ENCODE measurements around the gene CHPF2. TPM values are rescaled to one million over a fixed set of nuclear protein-coding genes. Genes with fewer than 3 reads are reported as not detected.

Gene CHPF2
- total RNA-seq, 6 experiments from 2014 or later = 125 to 171 (median 138) TPM

- no peak for TF ChIP-seq CTCF (IDR thresholded peaks at IDR 0.05)
- no peaks in the 10 kb centered on the region for H3K4me1 Mint-ChIP-seq (ENCODE audit: low read depth)
- no peaks in the 10 kb centered on the region for H3K9me3 Mint-ChIP-seq
- no peak overlapping the region for H3K27ac Mint-ChIP-seq
- H3K4me3 Mint-ChIP-seq = no peak overlapping the region
- H3K36me3 Mint-ChIP-seq (ENCODE audit: low read depth) = no peaks in the 10 kb centered on the region
- H3K27me3 Mint-ChIP-seq (ENCODE audit: insufficient read depth) = peaks cover 30% of the 10 kb centered on the region
- no peak for DNase-seq
Observed at GRCh38 chr7:151275813-151276577, 43.7 kb downstream of the CHPF2 start.

GRCh38 chr7:151276666-151277590 is 44.6 kb downstream of the CHPF2 start:
- no peak overlapping the region for H3K27ac Mint-ChIP-seq
- peak overlapping the region; percentile 73 for H3K4me3 Mint-ChIP-seq
- H3K9me3 Mint-ChIP-seq = no peaks in the 10 kb centered on the region; the same call in 1 of the 2 replicates
- H3K36me3 Mint-ChIP-seq (ENCODE audit: low read depth) = no peaks in the 10 kb centered on the region
- H3K4me1 Mint-ChIP-seq (ENCODE audit: low read depth) = no peaks in the 10 kb centered on the region
- no peak for DNase-seq
- no peak for TF ChIP-seq CTCF (IDR thresholded peaks at IDR 0.05)
- peaks cover 38% of the 10 kb centered on the region for H3K27me3 Mint-ChIP-seq (ENCODE audit: insufficient read depth)

DNA sequence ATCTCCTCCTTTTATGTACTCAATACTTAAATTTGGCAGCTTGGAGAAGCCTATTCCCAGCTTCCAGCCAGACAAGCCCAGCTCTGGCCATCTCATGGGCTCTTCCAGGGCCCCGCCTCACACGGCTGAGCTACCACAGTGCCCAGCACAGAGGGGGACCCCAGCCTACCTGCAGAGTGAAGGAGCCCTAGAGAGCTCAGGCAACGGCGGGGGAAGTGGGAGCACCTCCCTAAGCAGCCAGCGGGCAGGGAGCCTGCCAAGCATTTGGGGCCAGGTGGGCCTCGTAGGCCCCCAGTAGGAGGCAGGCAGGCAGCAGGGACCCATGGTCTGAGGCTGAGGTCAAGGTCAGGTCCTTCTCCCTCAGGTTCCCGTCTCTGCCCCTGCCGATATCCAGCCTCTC is 45.3 kb downstream of the CHPF2 start:
- no peak overlapping the region for H3K27ac Mint-ChIP-seq

DNA sequence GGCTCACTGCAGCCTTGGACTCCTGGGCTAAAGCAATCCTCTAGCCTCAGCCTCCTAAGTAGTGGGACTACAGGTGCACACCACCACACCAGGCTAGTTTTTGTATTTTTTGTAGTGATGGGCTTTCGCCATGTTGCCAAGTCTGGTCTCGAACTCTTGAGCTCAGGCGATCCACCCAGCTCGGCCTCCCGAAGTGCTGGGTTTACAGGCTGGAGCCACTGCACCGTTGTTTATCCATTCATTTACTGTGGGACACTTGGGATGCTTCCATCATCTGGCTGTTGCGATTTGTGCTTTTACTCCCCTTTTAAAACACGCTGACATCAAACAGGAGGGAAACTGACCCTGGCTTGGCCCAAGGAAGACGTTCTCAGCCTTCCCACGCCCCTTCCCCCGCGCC is 46.7 kb downstream of the CHPF2 start:
- H3K36me3 Mint-ChIP-seq (ENCODE audit: low read depth) = no peaks in the 10 kb centered on the region
- H3K27me3 Mint-ChIP-seq (ENCODE audit: insufficient read depth) = peaks cover 41% of the 10 kb centered on the region
- no peak for TF ChIP-seq CTCF (IDR thresholded peaks at IDR 0.05)
- no peaks in the 10 kb centered on the region for H3K4me1 Mint-ChIP-seq (ENCODE audit: low read depth)
- no peak for DNase-seq
- H3K4me3 Mint-ChIP-seq = no peak overlapping the region
- no peak overlapping the region for H3K27ac Mint-ChIP-seq
- H3K9me3 Mint-ChIP-seq = peaks cover 8% of the 10 kb centered on the region

More for the DNA sequence above, 45.3 kb downstream of the CHPF2 start:
- H3K36me3 Mint-ChIP-seq (ENCODE audit: low read depth) = no peaks in the 10 kb centered on the region
- H3K9me3 Mint-ChIP-seq = peaks cover under 1% of the 10 kb centered on the region; the same call in 1 of the 2 replicates
- H3K4me1 Mint-ChIP-seq (ENCODE audit: low read depth) = no peaks in the 10 kb centered on the region
- H3K27me3 Mint-ChIP-seq (ENCODE audit: insufficient read depth) = peaks cover 39% of the 10 kb centered on the region
- no peak for DNase-seq
- peak overlapping the region; percentile 73; the same call in 1 of the 2 replicates for H3K4me3 Mint-ChIP-seq
- no peak for TF ChIP-seq CTCF (IDR thresholded peaks at IDR 0.05)

GRCh38 chr7:151279868-151280267 is 47.6 kb downstream of the CHPF2 start:
- no peak overlapping the region for H3K27ac Mint-ChIP-seq

More at GRCh38 chr7:151279868-151280267, 47.6 kb downstream of the CHPF2 start:
- peaks cover 39% of the 10 kb centered on the region for H3K27me3 Mint-ChIP-seq (ENCODE audit: insufficient read depth)
- H3K4me1 Mint-ChIP-seq (ENCODE audit: low read depth) = no peaks in the 10 kb centered on the region
- no peak for TF ChIP-seq CTCF (IDR thresholded peaks at IDR 0.05)
- H3K4me3 Mint-ChIP-seq = no peak overlapping the region
- no peak for DNase-seq
- H3K9me3 Mint-ChIP-seq = peaks cover 8% of the 10 kb centered on the region
- H3K36me3 Mint-ChIP-seq (ENCODE audit: low read depth) = no peaks in the 10 kb centered on the region

All from HFFc6 (cell line).